Measurements from ENCODE around the gene EBNA1BP2.
"Not testable (repeated sequence)": the region's sequence is repeated elsewhere in the genome, so short reads cannot be mapped to it uniquely, and the experiment has no call there.

EBNA1BP2 gene

GRCh38 chr1:43171312-43171875 lies 696 bp downstream of the EBNA1BP2 start:
- no peak for DNase-seq

GRCh38 chr1:43165765-43166164 lies 6.3 kb downstream of the EBNA1BP2 start:
- DNase-seq, result no peak

- DNase-seq, result no peak
Measured at GRCh38 chr1:43165162-43165561, 6.9 kb downstream of the EBNA1BP2 start.

- DNase-seq, result no peak
Measured at GRCh38 chr1:43156026-43156425, 16.1 kb downstream of the EBNA1BP2 start.

GRCh38 chr1:43153443-43153842 lies 18.6 kb downstream of the EBNA1BP2 start:
- DNase-seq, result no peak

GRCh38 chr1:43152866-43153265 lies 19.2 kb downstream of the EBNA1BP2 start:
- DNase-seq, result no peak

- no peak for DNase-seq
Measured at GRCh38 chr1:43149889-43150288, 22.2 kb downstream of the EBNA1BP2 start.

- peak in 1 of 4 experiments; percentile 8 for DNase-seq
Measured at GRCh38 chr1:43147625-43148327, 24.3 kb downstream of the EBNA1BP2 start.

GRCh38 chr1:43144237-43144636 lies 27.9 kb downstream of the EBNA1BP2 start:
- no peak for DNase-seq

- DNase-seq, result no peak
Measured at GRCh38 chr1:43143441-43143888, 28.6 kb downstream of the EBNA1BP2 start.

GRCh38 chr1:43140583-43140982 lies 31.5 kb downstream of the EBNA1BP2 start:
- DNase-seq, result no peak

GRCh38 chr1:43140010-43140409 lies 32.1 kb downstream of the EBNA1BP2 start:
- no peak for DNase-seq

- not testable (repeated sequence) for DNase-seq
Measured at GRCh38 chr1:43139295-43139694, 32.8 kb downstream of the EBNA1BP2 start.

GRCh38 chr1:43137445-43138052 lies 34.5 kb downstream of the EBNA1BP2 start:
- no peak for DNase-seq

GRCh38 chr1:43135857-43136781 lies 36.0 kb downstream of the EBNA1BP2 start:
- no peak for DNase-seq

GRCh38 chr1:43134640-43135039 lies 37.5 kb downstream of the EBNA1BP2 start:
- no peak for DNase-seq

- DNase-seq, result no peak
Measured at GRCh38 chr1:43134068-43134467, 38.0 kb downstream of the EBNA1BP2 start.

GRCh38 chr1:43129426-43129825 lies 42.7 kb downstream of the EBNA1BP2 start:
- no peak for DNase-seq

GRCh38 chr1:43128816-43129215 lies 43.3 kb downstream of the EBNA1BP2 start:
- no peak for DNase-seq

- no peak for DNase-seq
Measured at GRCh38 chr1:43123031-43123430, 49.1 kb downstream of the EBNA1BP2 start.

- no peak for DNase-seq
Measured at GRCh38 chr1:43121256-43121900, 50.7 kb downstream of the EBNA1BP2 start.

- DNase-seq, result not testable (repeated sequence)
Measured at GRCh38 chr1:43119928-43120586, 52.0 kb downstream of the EBNA1BP2 start.

Data from activated naive CD4-positive, alpha-beta T cell (primary cell).